ENCODE data around the gene RPH3AL.
"Not testable (repeated sequence)": the region's sequence is repeated elsewhere in the genome, so short reads cannot be mapped to it uniquely, and the experiment has no call there.

Gene RPH3AL

DNA sequence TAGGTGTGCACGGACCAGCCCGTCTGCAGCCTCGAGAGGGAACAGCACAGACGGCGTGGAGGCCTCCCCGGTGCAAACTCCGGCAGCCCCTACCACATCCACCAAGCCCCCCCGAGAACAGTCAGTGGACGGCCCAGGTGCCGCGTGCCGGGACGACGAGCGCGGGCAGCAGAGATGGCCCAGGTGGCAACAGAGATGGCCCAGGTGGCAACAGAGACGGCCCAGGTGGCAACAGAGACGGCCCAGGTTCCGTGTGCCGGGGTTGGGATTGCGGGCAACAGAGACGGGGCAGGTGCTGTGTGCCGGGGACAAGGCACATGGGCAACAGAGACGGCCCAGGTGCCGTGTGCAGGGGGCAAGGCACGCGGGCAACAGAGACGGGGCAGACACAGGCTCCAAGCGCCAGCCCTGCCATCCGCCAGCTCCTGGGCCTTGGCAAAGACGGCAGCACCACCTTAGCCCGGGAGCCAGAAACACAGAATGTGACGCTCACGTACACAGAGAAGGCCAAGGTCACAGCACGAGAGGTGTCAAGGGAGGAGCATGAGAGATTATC, 31.1 kb downstream of the RPH3AL start:
- DNase-seq (ENCODE audit: low spot score) (peak; percentile 55), ATAC-seq (ENCODE audit: low read depth) (no peak)
- H3K4me3 ChIP-seq (ENCODE audit: severe bottlenecking) = no peak overlapping the region
- no peaks in the 10 kb centered on the region for H3K27me3 ChIP-seq (ENCODE audit: insufficient read depth, poor library complexity, severe bottlenecking)
- TF ChIP-seq CTCF (IDR thresholded peaks at IDR 0.05; ENCODE audit: poor library complexity, severe bottlenecking) = no peak
- no peaks in the 10 kb centered on the region for H3K36me3 ChIP-seq (ENCODE audit: low read depth)
- H3K9me3 ChIP-seq (ENCODE audit: severe bottlenecking) = no peaks in the 10 kb centered on the region
- no peaks in the 10 kb centered on the region for H3K4me1 ChIP-seq (ENCODE audit: insufficient read depth, poor library complexity, severe bottlenecking)
- H3K27ac ChIP-seq (ENCODE audit: poor library complexity, severe bottlenecking) = no peak overlapping the region

- no peak overlapping the region for H3K27ac ChIP-seq (ENCODE audit: poor library complexity, severe bottlenecking)
- H3K36me3 ChIP-seq (ENCODE audit: low read depth) = no peaks in the 10 kb centered on the region
- H3K4me3 ChIP-seq (ENCODE audit: severe bottlenecking) = no peak overlapping the region
- H3K9me3 ChIP-seq (ENCODE audit: severe bottlenecking) = no peaks in the 10 kb centered on the region
- TF ChIP-seq CTCF (IDR thresholded peaks at IDR 0.05; ENCODE audit: poor library complexity, severe bottlenecking) = no peak
- DNase-seq (ENCODE audit: low spot score) = no peak
- ATAC-seq (ENCODE audit: low read depth) = no peak
- H3K4me1 ChIP-seq (ENCODE audit: insufficient read depth, poor library complexity, severe bottlenecking) = no peaks in the 10 kb centered on the region
- no peaks in the 10 kb centered on the region for H3K27me3 ChIP-seq (ENCODE audit: insufficient read depth, poor library complexity, severe bottlenecking)
These were observed 31.7 kb downstream of the RPH3AL start for GRCh38 chr17:320809-321385.

GRCh38 chr17:320139-320538, 32.5 kb downstream of the RPH3AL start:
- TF ChIP-seq CTCF (IDR thresholded peaks at IDR 0.05; ENCODE audit: poor library complexity, severe bottlenecking) = no peak
- Histone ChIP-seq H3K36me3 (ENCODE audit: low read depth) (no peaks in the 10 kb centered on the region), H3K4me3 (ENCODE audit: severe bottlenecking) (no peak overlapping the region), H3K9me3 (ENCODE audit: severe bottlenecking) (no peaks in the 10 kb centered on the region), H3K4me1 (ENCODE audit: insufficient read depth, poor library complexity, severe bottlenecking) (no peaks in the 10 kb centered on the region), H3K27me3 (ENCODE audit: insufficient read depth, poor library complexity, severe bottlenecking) (no peaks in the 10 kb centered on the region), H3K27ac (ENCODE audit: poor library complexity, severe bottlenecking) (no peak overlapping the region)
- ATAC-seq (ENCODE audit: low read depth) (no peak), DNase-seq (ENCODE audit: low spot score) (no peak)

GRCh38 chr17:319266-319665, 33.3 kb downstream of the RPH3AL start:
- peak; percentile 46 for DNase-seq (ENCODE audit: low spot score)
- Histone ChIP-seq H3K4me1 (ENCODE audit: insufficient read depth, poor library complexity, severe bottlenecking) (no peaks in the 10 kb centered on the region), H3K9me3 (ENCODE audit: severe bottlenecking) (no peaks in the 10 kb centered on the region), H3K4me3 (ENCODE audit: severe bottlenecking) (no peak overlapping the region), H3K36me3 (ENCODE audit: low read depth) (no peaks in the 10 kb centered on the region), H3K27me3 (ENCODE audit: insufficient read depth, poor library complexity, severe bottlenecking) (no peaks in the 10 kb centered on the region), H3K27ac (ENCODE audit: poor library complexity, severe bottlenecking) (no peak overlapping the region)
- ATAC-seq (ENCODE audit: low read depth) = no peak
- no peak for TF ChIP-seq CTCF (IDR thresholded peaks at IDR 0.05; ENCODE audit: poor library complexity, severe bottlenecking)

DNA sequence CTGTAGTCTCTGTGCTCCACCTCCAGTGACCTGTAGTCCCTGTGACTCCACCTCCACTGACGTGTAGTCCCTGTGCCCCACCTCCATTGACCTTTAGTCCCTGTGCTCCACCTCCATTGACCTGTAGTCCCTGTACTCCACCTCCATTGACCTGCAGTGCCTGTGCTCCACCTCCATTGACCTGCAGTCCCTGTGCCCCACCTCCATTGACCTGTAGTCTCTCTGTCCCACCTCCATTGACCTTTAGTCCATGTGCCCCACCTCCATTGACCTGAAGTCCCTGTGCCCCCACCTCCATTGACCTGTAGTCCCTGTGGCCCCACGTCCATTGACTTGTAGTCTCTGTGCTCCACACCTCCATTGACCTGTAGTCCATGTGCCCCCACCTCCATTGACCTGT, 35.5 kb downstream of the RPH3AL start:
- not testable (repeated sequence) for H3K4me1 ChIP-seq (ENCODE audit: insufficient read depth, poor library complexity, severe bottlenecking); H3K27ac ChIP-seq (ENCODE audit: poor library complexity, severe bottlenecking); ATAC-seq (ENCODE audit: low read depth); H3K9me3 ChIP-seq (ENCODE audit: severe bottlenecking); H3K4me3 ChIP-seq (ENCODE audit: severe bottlenecking); H3K27me3 ChIP-seq (ENCODE audit: insufficient read depth, poor library complexity, severe bottlenecking); H3K36me3 ChIP-seq (ENCODE audit: low read depth)
- peak; percentile 4 for DNase-seq (ENCODE audit: low spot score)

DNA sequence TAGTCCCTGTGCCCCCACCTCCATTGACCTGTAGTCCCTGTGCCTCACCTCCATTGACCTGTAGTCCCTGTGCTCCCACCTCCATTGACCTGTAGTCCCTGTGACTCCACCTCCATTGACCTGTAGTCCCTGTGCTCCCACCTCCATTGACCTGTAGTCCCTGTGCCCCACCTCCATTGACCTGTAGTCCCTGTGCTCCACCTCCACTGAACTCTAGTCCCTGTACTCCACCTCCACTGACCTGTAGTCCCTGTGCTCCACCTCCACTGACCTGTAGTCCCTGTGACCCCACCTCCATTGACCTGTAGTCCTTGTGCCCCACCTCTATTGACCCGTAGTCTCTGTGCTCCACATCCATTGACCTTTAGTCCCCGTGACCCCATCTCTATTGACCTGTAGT, 37.2 kb downstream of the RPH3AL start:
- ATAC-seq (ENCODE audit: low read depth); H3K36me3 ChIP-seq (ENCODE audit: low read depth); H3K4me1 ChIP-seq (ENCODE audit: insufficient read depth, poor library complexity, severe bottlenecking): not testable (repeated sequence)

GRCh38 chr17:314614-314944, 38.0 kb downstream of the RPH3AL start:
- ATAC-seq (ENCODE audit: low read depth); H3K27me3 ChIP-seq (ENCODE audit: insufficient read depth, poor library complexity, severe bottlenecking); H3K4me3 ChIP-seq (ENCODE audit: severe bottlenecking); H3K9me3 ChIP-seq (ENCODE audit: severe bottlenecking); H3K36me3 ChIP-seq (ENCODE audit: low read depth); H3K4me1 ChIP-seq (ENCODE audit: insufficient read depth, poor library complexity, severe bottlenecking); H3K27ac ChIP-seq (ENCODE audit: poor library complexity, severe bottlenecking); DNase-seq (ENCODE audit: low spot score): not testable (repeated sequence)

More for the DNA sequence above, 37.2 kb downstream of the RPH3AL start:
- H3K27ac ChIP-seq (ENCODE audit: poor library complexity, severe bottlenecking); H3K27me3 ChIP-seq (ENCODE audit: insufficient read depth, poor library complexity, severe bottlenecking); H3K4me3 ChIP-seq (ENCODE audit: severe bottlenecking); H3K9me3 ChIP-seq (ENCODE audit: severe bottlenecking); DNase-seq (ENCODE audit: low spot score): not testable (repeated sequence)
